Measurements from ENCODE around the gene TAS1R3.
A peak's percentile ranks its signal among the peaks of the same experiment; 100 is the strongest.
"Not testable (repeated sequence)": the region's sequence is repeated elsewhere in the genome, so short reads cannot be mapped to it uniquely, and the experiment has no call there.

TAS1R3 gene

DNA sequence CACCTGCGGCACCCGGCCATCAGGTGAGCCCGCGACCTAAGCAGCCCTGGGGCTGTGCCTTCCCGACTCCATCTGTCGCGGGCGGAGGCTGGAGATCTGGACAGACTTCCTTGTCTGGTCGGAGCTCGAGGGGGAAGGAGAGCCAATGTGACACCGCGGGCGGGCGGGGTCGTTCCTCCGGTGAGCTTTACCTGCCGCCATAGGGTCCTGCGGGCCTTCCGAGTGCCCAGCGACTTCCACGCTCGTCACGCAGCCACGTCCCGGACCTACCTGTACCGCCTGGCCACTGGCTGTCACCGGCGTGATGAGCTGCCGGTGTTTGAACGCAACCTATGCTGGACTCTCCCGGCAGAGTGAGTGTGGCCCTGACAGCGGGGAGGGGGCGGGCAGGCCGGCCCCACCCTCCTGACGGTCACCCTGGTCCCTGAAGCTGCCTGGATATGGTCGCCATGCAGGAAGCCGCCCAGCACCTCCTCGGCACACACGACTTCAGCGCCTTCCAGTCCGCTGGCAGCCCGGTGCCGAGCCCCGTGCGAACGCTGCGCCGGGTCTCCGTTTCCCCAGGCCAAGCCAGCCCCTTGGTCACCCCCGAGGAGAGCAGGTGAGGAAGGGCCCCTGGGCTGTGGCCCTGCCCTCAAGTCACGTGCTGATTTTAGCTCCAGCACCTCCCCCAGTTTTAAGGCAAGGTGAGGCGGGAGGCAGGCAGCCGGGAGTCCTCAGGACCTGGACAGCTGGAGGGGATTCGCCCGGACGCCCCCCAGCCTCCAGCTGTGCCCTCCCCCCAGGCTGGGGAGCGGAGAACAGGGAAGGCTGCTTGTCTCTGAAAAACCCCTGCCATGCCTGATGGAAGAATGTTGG, 21.6 kb upstream of the TAS1R3 start:
- no peak for DNase-seq (ENCODE audit: low spot score)

DNA sequence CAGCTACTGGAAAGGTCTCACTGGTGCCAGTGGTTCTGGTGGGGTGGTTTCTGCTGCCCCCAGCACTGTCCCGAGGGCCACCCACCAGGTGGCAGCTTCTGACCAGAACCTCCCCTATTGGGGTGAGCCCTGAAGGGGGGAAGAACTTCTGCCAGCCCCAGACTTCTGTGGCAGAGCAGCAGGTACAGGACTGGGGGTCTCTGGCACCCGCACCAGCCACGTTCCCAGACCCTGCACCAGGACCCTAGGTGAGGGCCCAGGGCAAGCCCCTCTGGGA, 21.0 kb upstream of the TAS1R3 start:
- DNase-seq (ENCODE audit: low spot score): no peak

DNA sequence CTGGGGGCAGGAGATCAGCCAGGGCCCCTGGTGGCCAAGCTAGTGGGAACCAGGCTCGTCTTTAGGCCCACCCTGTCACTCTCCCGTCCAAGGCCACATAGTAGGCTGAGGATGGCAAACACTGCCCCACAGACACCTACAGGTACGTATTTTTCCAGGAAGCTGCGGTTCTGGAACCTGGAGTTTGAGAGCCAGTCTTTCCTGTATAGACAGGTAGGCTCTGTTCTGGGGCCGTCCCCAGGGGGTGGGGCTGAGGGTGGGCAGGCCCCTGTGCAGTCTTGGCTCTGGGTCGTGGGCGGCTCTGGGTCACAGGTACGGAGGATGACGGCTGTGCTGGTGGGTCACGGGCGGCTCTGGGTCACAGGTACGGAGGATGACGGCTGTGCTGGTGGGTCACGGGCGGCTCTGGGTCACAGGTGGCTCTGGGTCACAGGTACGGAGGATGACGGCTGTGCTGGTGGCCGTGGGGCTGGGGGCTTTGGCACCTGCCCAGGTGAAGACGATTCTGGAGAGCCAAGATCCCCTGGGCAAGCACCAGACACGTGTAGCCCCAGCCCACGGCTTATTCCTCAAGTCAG, 20.5 kb upstream of the TAS1R3 start:
- no peak for DNase-seq (ENCODE audit: low spot score)

DNA sequence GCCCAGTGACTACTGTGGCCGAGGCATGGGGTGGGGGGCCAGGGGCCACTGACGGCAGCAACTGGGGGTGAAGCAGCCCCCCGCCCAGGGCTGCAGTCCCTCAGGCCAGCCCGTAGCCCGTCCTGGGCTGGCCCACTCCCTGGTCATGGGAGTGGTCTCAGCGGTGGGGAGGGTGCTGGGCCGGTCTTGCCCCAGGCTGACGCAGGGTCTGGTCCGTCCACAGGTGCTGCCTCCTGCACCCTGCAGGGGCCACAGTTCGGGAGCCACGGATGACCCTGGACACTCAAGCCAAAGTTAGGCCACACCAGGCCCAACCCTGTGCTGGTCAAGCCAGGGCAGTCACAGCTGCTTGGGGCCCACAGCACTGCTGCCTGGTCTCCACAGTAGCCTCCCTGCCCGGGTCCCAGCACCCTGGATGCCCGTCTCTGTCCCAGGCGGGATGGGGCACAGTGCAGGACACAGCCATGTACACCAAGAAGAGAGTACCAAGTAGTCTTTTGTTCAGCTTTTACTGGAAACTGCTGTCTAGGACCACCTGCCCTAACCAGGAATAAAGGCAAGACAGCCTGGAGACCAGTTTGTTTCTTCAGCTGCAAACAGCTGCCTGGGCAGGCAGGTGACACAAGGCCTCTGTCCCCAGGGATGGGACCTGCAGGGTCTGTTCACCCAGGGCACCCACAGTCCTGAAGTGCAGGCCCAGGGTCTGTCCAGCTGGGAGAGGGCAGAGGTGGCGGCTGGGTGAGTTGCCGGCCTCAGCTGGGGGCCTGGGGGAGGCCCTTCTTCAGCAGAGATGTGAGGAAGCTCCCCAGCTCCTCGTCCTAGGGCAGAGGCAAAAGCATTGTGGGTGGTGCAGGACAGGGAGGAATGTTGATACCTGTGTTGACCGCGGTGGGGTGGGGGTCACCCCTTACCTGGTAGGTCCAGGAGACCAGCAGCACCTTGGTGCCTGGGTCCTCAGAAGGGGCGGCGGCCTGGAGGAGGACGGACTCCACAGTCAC, 19.7 kb upstream of the TAS1R3 start:
- DNase-seq (ENCODE audit: low spot score): no peak

DNA sequence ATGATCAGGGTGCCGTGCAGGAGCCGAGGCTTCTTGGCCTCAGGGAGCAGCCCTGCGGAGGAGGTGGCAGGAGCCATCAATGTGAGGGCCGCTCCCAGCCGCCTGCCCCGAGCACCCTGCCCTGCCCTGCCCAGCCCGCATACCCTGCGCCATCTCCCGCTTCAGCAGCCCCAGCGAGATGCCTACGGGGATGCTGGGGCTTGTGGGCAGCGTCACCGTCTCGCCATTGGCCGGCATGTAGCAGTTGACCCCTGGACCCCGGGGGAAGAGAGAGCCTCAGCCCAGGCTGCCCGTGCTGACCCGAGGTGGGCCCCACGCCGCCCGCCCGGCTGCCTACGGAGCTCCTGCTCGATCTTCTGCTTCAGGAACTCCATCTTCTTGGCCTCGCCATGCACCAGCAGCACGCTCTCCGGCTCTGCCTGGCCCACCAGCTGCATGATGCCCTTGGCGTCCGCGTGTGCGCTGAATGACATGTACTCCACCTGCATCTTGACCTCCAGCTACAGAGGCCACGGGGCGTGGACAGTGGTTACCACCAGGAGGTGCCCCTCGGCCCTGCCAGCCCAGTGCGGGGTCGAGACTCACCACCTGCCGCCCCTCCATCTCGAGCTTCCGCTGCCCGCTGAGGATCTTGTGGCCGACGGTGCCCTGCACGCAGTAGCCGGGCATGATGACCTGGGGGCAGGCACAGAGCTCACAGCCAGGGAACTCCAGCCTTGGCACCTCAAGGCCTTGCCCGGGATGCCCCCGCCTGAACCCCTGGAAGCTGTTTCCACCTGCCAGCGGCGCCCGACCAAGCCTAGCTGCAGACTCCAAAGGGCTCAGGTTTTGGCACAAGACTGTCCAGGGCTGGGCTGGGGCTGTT, 18.4 kb upstream of the TAS1R3 start:
- DNase-seq (ENCODE audit: low spot score): no peak

DNA sequence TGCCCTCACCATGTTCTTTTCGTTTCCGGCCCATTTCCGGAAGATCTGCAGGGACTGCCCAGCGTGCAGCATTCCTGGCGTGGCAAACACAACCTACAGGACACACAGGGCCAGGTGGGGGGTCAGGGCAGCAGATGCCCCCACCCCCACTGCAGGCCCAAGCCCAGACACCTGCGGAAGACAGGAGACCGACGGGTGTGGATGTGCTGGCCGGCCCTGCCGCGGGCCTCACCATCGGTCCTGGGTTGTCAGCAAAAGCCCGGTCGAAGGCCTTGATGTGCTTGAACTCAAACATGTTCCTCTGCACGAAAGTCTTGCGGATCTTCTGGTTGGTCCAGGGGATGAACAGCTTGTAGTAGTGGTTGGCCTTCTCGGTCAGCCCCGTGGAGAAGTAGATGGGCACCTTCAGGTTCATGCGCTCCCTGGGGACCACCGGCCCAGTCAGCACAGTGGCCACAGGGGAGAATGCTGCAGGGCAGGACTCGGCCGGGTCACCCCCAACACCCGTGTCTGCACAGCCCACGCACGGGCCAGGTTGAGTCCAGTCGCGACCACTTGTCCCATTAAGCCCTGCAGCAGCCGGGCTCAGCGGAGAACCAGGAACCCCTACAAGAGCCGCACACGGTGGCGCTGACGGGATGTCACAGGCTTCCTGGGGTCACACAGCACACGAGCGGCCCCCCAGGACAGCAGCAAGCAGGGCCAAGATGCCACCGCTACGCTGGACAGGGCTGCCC, 17.4 kb upstream of the TAS1R3 start:
- DNase-seq (ENCODE audit: low spot score): no peak

DNA sequence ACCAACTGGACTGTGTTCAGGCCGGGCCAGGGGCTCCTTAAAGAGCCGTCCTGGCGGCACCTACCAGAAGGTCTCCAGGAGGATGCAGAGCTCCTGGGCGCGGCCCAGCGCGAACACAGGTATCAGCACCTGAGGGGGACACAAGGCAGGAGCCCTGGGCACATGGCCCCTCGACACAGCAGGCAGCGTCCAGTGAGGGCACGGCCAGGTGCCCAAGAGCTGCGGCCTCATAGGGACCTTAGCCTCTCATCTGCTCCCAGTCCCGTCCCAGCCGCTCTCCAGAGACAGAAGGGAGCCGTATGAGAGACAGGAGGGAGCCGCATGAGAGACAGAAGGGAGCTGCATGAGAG, 16.9 kb upstream of the TAS1R3 start:
- DNase-seq (ENCODE audit: low spot score): no peak

DNA sequence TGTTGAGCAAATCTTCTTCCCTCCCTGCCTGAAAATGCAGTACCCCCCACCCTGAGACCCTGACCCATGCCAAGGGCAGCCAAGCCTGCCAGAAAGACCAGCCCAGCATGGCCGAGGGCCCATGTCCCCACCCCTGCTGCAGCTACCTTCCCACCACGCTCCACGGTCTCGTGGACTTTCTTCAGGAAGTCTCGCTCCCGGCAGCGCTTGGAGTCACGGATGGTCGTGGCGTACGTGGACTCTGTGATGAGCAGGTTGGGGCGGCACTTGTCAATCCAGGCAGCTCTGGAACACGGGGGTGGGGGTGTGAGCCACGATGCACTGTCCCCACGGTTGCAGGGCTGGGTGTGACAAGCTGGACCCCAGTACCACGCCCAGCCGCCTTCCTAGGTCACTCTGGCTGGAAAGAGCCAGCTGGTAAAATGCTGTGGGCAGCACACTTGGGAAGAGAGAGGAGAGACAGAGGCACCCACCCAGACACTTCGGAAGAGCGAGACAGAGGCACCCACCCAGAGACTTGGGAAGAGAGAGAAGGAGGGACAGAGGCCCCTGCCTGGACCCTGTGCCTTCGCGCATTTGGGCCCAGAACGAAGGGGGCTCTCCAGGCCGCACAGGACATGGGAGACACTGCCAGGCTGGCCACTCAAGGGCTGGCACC, 16.3 kb upstream of the TAS1R3 start:
- no peak for DNase-seq (ENCODE audit: low spot score)

DNA sequence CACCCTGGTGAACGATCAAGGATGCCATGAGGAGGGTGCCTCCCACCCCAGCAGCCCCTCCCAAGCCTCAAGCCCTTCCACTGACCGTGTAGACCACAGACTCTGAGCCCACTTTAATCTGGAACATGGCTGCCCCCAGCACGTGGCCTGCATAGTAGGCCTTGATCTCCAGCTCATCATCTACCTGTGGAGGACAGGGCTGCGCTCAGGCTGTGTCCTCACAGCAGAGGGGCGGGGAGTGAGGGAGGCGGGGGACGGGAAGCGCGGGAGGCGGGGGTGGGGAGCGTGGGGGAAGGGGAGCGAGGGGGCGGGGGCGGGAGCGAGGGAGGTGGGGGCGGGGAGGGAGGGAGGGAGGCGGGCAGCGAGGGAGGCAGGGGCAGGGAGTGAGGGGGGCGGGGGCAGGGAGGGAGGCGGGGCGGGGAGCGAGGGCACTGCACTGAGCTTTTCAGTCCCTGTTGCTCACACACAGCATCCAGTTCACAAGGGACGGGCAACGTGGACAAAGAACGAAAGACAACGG, 15.6 kb upstream of the TAS1R3 start:
- no peak for DNase-seq (ENCODE audit: low spot score)

DNA sequence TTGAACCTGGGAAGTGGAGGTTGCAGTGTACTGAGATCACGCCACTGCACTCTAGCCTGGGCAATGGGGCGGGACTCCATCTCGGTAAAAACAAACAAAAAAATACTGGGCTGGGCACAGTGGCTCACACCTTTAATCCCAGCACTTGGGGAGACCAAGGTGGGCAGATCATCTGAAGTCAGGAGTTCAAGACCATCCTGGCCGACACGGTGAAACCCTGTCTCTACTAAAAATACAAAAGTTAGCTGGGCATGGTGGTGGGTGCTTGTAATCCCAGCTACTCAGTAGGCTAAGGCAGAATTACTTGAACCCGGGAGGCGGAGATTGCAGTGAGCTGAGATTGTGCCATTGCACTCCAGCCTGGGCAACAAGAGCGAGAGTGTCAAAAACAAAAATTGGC, 14.9 kb upstream of the TAS1R3 start:
- not testable (repeated sequence) for DNase-seq (ENCODE audit: low spot score)

DNA sequence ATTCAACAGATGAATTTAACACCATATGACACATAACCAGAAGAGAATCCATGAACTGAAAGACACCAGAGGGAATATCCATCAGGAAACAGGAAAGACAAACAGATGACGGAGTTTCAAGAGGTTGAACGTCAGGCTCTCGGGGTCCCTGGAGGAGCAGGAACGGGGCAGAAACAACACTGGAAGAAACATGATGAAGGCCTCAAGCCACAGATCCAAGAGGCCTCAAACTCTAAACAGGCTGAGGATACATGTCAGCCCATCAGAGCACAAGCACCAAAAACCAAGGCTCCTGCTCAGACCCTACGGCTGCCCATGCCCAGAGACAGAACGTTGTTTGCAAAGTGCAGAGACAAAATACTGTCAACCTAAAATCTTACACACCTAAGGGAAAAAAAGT, 13.7 kb upstream of the TAS1R3 start:
- no peak for DNase-seq (ENCODE audit: low spot score)

DNA sequence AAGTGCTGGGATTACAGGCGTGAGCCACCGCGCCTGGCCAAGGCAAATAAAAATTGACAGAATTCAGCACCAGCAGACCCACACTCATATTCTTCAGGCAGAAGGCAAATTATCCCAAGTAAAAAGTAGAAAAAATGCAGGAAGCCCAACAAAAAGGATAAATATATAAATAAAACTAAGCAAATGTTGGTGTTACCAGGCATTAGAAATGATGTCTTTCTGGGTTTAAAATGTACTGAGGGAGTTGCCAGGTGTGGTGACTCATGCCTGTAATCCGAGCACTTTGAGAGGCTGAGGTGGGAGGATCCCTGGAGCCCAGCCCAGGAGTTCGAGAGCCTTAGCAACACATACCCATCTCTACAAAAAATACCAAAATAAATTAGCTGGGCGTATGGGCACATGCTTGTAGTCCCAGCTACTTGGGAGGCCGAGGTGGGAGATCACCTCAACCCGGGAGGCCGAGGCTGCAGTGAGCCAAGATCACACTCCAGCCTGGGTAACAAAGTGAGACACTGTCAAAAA, 12.9 kb upstream of the TAS1R3 start:
- peak; percentile 68 for DNase-seq (ENCODE audit: low spot score)

DNA sequence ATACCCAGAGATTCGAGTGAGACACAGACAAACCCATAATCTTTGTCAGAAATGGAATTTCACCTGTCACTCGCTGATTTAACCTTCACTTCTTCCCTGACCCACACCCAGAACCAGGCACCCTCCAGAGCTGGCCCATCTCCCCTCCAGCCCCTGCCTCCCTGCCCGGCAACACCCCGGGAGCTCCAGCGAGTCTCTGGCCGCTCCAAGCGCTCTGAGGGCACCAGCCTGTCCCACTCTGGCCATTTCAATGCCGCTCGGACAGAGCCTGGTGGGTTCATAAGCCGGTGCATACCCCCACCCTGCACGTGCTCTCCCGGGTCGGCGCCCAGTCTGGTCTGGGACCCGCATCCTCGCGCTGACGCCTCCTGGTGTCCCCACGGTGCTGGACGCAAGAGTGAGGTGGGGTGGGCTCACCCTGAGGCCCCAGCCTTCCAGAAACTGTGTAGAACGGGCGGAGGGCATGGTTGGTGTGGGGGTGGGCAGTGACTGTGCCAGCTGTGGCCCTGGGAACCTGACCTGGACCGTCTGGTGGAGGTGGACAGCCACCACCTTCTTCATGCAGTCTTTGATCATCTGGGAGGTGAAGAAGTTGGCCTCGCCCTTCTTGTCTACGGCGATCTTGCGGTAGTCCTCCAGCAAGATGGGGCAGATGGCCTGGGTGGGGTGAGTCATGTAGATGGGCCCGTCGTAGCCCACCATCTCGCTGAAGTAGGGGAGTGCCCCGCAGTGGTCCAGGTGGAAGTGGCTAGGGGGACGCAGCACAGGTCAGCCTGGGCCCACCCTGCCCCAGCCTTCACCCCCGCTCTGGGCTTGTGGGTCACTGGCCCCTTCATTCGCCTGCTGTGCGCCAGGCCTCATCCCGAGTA, 12.1 kb upstream of the TAS1R3 start:
- DNase-seq (ENCODE audit: low spot score): no peak

DNA sequence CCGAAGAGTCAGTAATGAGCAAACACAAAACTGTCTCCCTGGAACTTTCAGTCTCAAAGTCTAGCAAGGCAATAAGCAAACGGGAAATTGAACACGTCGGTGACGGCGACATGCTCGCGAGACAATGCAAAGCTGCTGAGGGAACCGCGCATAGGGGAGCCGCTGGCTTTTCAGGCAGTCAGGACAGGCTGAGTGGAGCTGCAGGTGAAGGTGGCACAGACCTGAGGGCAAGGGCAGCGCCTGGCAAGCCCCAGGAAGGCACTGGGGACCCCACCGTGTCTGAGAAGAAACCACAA, 11.5 kb upstream of the TAS1R3 start:
- no peak for DNase-seq (ENCODE audit: low spot score)

DNA sequence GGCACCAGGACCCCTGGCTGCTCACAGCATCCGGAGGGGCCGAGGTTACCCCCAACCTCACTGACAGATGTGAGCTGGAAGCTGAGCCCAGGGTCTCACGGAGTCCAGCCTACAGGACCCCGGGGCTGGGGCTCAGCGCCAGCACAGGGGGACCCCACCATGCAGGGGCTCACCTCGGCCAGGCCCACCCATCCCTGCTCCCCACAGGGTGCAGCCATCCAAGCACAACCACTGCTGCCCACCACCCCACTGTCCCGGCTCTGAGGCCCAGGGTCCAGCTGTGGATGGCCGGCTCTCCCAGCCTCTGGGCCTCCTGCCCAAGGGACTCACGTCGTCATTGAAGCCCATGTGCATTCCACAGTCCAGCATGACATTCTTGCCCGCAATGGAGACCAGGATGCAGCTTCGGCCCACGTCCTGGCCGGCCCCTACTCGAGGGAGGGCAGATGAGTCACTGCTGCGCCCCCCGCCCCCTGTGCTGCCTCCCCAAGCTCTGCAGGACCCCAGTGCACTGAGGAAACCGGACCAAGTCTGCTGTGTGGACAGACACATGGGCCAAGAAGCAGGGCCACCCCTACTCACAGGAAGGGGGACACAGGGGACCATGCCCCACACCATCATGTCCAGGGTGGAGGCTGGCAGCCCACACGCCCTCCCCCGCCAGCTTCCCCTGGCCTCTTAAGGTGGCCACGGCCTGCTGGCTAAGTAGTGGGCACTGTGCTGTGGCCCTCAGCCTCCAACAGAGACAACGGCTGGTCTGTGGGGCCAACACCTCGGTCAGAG, 10.2 kb upstream of the TAS1R3 start:
- no peak for DNase-seq (ENCODE audit: low spot score)

DNA sequence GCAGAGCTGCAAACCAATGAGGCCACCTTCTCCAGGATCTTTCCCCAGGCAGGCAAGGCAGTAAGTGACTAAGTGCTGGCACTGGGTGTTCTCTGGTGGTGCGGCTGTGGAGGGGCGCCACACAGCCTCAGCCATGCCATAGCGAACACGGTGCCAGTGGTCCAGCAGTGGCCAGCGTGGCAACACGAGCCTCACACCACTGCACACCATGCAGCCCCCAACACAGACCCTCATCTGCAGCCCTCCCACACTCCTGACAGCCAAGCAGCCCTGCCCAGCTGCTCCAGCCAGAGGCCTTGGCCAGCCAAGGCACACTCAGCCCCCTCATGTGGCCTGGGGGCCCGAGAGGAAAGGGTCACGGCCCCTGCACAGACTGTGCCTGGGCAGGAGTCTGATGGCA, 9.6 kb upstream of the TAS1R3 start:
- no peak for DNase-seq (ENCODE audit: low spot score)

DNA sequence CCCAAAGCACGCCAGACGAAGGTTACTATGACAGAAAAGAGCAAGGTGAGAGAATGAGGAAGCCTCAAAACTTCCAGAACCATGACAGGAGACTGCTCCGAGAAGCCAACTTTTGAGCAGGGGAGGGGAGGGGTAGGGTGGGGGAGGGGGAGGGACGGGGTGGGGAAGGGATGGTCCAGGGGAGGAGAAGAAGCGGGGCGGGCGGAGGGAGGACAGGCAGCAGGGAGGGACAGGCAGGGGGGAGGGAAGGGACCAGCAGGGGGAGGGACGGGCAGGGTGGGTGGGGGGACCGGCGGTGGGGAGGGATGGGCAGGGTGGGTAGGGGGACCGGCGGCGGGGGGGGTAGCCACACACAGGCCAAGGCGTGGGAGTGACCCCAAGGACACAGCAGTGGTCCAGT, 8.7 kb upstream of the TAS1R3 start:
- DNase-seq (ENCODE audit: low spot score): no peak

DNA sequence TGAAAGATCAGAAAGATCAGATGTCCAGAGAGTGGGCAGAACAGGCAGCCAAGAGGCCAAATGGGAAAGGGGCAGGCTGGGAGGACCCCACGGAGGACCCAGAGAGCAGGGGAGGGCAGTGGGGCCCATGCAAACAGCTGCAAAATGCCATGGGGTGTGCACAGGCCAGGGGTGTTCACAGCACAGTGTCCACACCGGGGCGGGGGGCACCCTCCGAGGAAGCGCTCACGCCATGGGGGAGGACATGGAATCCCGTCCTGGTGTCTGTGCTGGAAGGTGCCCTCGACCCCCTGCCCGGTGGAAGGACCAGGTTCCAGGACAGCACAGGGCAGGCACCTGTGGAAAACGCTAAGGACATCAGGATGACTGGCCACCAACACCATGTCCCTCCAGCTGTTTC, 8.1 kb upstream of the TAS1R3 start:
- DNase-seq (ENCODE audit: low spot score): no peak

DNA sequence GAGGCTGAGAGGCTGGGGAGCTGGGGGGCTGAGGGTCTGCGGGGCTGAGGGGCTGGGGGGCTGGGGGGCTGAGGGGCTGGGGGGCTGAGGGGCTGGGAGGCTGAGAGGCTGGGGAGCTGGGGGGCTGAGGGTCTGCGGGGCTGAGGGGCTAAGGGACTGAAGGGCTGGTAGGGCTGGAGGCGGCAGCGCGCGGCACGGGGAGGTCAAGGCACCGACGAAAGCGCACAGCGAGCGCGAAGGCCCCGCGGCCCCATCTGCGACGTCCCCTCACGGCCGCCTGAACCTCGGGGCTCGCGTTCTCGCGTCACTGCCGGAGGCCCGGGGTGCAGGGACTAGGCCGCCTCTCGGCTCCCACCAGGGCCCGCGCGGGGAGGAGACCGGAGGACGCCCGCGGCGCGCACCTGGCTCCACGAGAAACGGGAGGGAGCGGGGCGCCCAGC, 7.0 kb upstream of the TAS1R3 start:
- DNase-seq (ENCODE audit: low spot score): no peak

Measured in GM03348 (cell line).